HG02870 (cell line): ENCODE measurements around the gene ANXA1.

Experiments
- ATAC-seq: cut with Tn5 transposase; IDR thresholded peaks from one replicate; pipeline ENCODE4 v1.9.1; 2021; ENCODE audit warnings: mild to moderate bottlenecking, moderate library complexity; ENCODE audit not compliant: unreplicated experiment

ANXA1 gene

GRCh38 chr9:73137286-73137899, 14.3 kb upstream of the ANXA1 start:
- no peak for ATAC-seq

DNA sequence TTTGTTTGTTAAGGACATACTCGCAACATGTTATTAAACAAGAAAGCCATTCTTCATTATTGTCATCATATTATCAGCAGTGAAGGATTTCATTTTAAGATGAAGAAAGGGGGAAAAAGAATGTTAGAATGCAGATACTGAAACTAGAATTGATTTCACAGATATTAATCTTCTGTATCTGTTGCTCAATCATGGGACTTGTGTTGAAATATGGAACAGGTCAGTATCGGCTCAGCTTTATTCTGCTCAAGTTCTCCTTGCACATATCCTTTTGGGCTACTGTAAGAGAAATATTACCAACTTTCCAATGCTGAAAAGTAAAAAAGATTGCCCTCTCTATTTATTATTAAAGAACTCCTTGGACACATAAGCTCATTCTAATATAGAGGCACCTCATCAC, 13.8 kb upstream of the ANXA1 start:
- no peak for ATAC-seq

DNA sequence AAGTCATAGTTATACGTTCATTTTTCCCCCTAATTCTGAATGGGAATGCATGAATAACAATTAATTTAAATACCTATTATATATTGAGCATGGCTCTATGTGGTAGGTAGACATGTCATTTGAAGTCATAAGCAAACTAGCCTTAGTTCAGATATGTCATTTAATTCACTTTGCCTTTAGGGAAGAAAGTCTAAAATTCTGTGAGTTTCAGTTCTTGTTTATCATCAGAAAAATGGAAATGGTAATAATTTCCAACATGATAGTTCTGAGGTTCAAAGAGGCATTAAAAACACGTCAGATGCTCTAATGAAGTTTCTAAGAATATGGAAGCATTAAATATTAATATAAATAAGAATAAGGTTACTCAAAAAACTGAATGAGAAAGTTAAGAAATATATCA, 13.1 kb upstream of the ANXA1 start:
- ATAC-seq, result no peak

DNA sequence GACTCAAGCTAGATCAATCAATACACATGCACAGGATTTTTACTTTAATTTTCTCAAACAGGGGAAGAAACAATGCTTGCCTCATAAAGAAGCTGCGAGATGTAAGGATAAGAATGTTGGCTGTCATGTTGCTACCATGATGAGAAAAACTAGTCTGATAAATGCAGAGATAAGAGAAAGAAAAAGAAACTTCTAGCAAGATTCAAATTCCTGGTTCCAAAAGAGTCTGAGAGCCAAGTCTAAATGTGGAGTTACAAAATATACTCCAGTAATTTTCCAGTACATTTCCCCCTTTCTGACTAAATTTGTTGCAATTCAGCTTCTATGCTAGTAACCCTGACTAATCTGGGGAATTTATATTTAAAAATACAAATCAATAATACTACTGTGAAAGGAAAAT, 10.4 kb upstream of the ANXA1 start:
- ATAC-seq, result no peak

- no peak for ATAC-seq
Observed at GRCh38 chr9:73143711-73144328, 7.8 kb upstream of the ANXA1 start.

DNA sequence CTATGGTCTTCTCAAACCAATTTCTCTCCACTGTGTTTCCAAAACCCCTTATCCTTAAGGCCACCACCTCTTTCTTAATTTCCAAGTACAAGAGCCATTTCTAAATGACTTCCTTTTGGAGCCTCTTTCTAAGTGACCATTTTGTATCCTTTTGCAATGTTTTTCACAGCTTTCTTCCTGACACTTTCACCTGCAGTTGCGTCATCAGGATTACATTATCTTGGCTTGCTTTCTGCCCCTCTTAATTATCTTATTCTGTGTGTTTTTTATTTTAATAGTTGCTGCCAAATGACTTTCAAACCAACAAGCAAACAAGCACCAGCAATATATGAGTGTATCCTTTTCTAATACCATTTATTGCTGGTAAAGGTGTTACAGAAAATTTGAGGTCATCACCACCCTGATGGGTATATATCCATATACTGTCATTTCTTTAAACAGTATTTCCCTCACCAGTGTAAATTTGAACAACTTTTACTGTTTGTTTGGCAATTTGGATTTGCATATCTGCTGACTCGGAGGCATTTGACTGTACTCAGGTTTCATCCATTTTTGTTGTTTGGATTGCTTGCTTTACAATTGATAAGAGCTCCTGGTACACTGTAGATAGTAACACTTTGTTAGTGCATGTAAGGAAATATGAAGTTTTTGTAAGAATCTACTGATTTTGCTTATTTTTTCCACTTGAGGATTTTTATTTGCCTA, 5.4 kb upstream of the ANXA1 start:
- no peak for ATAC-seq

GRCh38 chr9:73148447-73148937, 3.2 kb upstream of the ANXA1 start:
- no peak for ATAC-seq

DNA sequence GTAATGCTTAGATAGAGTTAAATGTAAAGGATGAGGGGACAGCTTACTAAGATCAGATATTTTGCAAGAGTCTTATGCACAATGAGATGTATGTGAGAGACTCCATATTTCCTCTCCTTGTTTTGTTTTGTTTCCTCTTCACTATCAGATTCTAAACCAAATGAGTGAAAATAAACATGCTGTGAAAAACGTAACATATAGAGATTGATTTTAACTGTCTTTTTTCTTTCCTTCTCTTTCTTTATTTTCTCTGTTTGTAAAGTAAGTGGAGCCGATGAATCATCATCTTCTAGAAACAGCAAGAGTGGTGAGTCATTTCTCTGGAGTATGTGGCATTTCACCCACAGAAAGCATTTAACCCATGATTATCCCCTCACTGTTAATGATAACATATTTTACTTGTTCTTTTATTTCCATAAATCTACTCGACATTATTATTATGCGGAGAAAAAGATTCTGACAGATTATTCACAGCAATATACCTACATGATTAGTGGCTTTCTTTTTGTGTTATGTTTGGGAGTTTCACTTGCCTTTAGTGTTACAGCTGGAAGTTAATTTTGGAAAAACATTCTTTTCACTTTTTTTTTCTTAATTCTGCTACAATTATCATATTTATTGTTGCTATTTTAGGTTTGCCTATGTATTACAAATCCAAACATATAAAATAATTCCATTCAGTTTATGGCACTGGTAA, 2.1 kb upstream of the ANXA1 start:
- ATAC-seq, result peak; percentile 78

GRCh38 chr9:73152543-73152844, 829 bp downstream of the ANXA1 start:
- no peak for ATAC-seq

DNA sequence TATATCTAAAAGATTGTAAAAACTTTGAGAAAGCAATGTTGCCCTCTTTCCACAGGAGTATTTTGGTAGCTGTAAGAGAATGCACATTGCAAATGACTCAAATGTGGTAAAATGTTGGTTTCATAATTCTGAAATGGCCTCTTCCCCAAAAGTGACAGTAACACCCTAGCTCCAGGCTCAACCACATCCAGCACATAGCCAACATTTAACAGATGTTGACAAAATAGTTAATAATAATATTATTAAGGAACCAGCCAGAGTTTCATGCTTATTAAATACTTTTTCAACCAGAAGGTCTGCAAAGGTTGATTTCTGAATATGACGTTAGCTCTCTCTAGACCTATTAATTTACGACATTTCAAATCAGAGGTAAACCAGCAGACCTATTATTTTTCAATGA, 1.3 kb downstream of the ANXA1 start:
- ATAC-seq, result peak; percentile 67

DNA sequence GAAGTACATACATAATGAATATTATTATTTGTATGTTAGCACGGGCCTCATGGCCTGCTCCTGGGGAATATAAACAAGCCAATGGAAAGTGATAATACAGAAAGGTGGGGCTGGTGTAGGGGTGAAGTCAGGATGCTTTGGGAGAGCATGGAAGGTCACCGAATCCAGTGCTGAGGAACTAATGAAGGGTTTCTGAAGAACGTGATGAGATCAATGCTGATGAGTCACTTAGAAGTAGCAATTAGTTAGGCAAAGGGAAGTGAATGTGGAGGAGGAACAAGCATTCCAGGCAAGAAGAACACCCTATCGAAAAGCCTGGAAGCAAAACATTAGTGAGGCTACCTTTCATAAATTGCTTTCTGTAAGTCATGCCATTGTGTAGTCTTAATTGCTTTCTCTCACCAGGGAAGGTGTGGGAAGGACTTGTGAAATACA, 2.1 kb downstream of the ANXA1 start:
- ATAC-seq, result no peak

- ATAC-seq, result no peak
Observed at GRCh38 chr9:73154271-73154670, 2.6 kb downstream of the ANXA1 start.

DNA sequence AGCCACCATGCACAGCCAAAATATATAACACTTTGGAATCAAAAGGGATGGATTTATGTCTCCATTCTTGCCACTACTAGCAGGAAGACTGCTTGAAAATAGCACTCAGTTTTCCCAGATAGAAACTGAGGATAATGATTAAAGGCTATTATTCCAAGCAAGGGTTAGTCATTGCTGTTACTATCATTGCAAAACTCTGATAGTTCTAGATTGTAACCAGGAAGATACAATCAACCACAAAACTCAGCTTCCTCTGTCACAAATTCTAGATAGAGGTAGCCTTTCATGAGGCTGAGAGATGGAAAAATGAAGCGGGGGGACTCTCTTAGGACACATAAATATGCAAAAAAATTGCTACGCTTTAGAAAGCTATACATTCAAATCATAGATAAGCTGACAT, 3.1 kb downstream of the ANXA1 start:
- ATAC-seq, result no peak

DNA sequence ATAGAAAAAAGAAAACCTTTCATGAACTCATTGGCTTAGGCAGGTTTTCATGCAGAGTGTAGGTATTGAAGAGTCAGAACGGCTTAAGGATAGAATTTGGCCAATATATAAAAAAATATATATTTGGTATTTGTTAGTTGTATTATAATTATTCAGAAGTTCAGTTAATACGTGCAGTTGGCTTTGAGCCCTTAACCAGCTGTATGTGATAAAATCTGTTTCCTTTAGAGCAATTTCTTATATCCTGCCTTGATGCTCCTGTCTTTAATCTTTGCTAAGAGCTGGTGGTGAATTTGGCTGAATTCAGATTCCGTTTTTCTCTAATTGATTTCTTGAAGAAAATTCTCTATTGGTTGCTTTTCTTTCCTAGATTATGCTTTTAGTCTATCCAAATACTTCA, 3.7 kb downstream of the ANXA1 start:
- ATAC-seq, result no peak

- ATAC-seq, result no peak
Observed at GRCh38 chr9:73155968-73156864, 4.6 kb downstream of the ANXA1 start.

- ATAC-seq, result no peak
Observed at GRCh38 chr9:73156865-73157187, 5.2 kb downstream of the ANXA1 start.

DNA sequence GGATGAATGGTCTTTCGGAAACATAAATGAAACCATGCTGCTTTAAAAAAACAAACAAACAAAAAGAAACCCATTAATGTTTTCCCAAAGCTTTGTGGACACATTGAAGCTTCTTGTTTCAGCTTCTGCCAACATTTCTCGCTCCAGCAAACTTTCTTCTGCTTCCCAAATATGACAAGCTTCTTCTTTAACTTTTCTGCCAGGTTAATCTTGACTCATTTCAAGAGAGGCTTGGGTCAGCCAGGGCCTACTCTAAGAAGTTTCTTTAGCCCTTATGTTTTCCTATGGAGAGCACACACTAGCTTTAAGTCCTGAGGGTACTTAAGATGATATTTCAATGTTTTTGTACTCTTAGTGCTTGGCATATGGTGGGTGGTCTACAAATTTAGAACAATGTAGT, 6.1 kb downstream of the ANXA1 start:
- ATAC-seq, result no peak

- no peak for ATAC-seq
Observed at GRCh38 chr9:73158723-73159122, 7.1 kb downstream of the ANXA1 start.

GRCh38 chr9:73160868-73161267, 9.2 kb downstream of the ANXA1 start:
- no peak for ATAC-seq

- no peak for ATAC-seq
Observed at GRCh38 chr9:73162987-73163768, 11.5 kb downstream of the ANXA1 start.
